Measurements from ENCODE around the gene PCID2.

PCID2 gene

DNA sequence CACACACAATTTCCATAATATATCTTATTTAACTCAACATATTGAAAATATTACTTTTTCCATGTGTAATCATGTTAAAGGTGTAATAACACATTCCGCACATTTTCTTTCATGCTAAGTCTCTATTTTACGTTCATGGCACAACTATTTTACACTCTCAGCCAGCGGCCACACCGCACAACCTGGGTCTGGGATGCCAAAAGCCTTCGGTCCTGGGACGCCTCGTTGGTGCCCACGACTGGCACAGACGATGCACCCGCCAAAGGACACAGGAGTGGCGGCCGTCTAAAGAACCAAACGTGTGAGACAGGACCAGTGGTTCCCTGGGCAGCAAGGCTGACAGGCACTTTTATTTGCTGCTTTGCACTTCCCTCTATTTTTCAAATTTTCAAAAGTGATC lies 60.1 kb downstream of the PCID2 start:
- DNase-seq: no peak

- DNase-seq: no peak
These were observed 61.3 kb downstream of the PCID2 start for GRCh38 chr13:113147206-113147605.

GRCh38 chr13:113146750-113147149 lies 61.7 kb downstream of the PCID2 start:
- no peak for DNase-seq

- DNase-seq: no peak
These were observed 62.4 kb downstream of the PCID2 start for GRCh38 chr13:113145911-113146598.

DNA sequence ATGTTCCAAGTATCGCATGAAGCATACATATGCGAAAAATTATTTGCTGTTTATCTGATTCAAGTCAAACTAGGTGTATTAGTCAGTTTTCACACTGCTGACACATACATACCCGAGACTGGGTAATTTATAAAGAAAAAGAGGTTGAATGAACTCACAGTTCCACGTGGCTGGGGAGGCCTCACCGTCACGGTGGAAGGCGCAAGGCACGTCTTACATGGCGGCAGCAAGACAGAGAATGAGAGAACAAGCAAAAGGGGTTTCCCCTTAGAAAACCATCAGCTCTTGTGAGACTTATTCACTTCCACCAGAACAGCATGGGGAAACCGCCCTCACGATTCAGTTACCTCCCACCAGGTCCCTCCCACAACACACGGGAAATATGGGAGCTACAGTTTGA lies 63.0 kb downstream of the PCID2 start:
- no peak for DNase-seq

DNA sequence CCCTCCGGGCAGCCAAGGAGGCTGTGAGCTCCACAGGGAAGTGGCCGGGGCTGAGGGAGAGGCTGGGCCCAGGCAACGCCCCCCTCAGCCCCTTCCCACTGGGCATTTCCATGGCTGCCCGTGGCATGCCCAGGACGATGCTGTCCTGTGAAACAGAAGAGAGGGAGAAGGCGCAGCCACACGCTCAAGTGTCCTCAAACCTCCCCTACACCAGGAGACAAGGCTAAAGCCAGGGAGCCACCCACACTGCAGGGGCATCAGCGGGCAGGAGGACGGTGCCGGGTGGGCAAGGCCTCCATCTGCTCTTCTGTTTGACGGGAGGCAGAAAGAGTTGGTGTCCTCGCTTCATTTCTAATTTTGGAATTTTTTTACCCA lies 64.2 kb downstream of the PCID2 start:
- DNase-seq: no peak

- no peak for DNase-seq
These were observed 64.8 kb downstream of the PCID2 start for GRCh38 chr13:113143466-113144254.

DNA sequence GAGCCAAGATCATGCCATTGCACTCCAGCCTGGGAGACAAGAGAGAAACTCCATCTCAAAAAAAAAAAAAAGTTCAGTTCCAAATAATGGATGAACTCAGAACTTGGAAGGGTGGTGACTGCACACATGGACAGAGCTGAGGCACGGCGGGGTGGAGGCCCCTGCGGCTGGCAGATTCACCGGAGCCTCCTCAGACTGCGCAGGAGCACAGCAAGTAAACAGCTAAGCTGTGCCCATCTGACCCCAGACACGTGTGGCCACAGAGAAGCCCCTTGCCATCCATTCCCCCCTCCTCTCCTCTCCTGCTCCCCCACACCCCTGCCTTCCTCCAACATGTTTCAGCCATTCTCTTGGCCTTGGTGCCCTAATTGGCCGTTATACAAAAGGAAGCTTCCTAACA lies 65.6 kb downstream of the PCID2 start:
- no peak for DNase-seq

DNA sequence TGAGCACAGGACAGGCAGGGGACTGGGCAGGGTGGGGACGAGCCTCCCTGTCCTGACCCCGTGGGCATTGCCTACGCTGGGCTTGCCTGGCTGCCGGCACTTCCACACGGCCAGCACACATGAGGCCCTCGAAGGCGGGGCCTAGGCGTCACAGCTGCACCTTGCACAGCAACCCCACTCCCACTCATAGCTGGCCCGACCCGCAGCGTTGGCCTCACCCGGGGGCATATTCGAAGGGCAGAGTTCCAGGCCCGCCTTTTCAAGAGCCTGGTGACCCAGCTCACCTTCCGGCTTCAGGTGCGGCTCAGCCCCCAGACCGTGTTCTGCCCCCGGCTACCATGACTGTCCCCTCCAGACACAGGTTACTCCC lies 66.9 kb downstream of the PCID2 start:
- DNase-seq: no peak

- DNase-seq: no peak
These were observed 67.5 kb downstream of the PCID2 start for GRCh38 chr13:113140677-113141600.

- no peak for DNase-seq
These were observed 68.9 kb downstream of the PCID2 start for GRCh38 chr13:113139577-113139976.

GRCh38 chr13:113138792-113139551 lies 69.5 kb downstream of the PCID2 start:
- DNase-seq: peak; percentile 16

GRCh38 chr13:113137691-113138298 lies 70.7 kb downstream of the PCID2 start:
- DNase-seq: no peak

DNA sequence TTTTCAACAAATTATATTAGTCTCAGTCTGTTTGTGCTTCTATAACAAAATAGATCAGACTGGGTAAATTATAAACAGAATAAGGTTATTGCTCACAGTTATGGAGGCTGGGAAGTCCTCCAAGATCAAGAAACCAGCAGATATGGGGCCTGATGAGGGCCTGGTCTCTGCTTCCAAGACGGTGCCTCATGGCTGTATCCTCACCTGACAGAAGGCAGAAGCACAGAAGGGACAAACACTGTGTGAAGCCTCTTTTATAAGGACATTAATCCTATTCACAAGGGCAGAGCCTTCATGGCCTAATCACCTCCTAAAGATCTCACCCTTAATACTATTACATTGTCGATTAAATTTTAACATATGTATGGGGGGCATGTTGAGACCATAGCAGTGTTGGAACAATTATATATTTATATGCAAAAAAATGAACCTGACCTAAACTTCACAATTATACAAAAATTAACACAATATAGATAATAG lies 73.1 kb downstream of the PCID2 start:
- no peak for DNase-seq

GRCh38 chr13:113129921-113130750 lies 78.3 kb downstream of the PCID2 start:
- peak; percentile 63 for DNase-seq

- DNase-seq: no peak
These were observed 79.0 kb downstream of the PCID2 start for GRCh38 chr13:113129480-113129879.
